ENCODE data around the gene TRIM27.
"Not testable (repeated sequence)": the region's sequence is repeated elsewhere in the genome, so short reads cannot be mapped to it uniquely, and the experiment has no call there.

Gene TRIM27

GRCh38 chr6:28862077-28862476 lies 61.7 kb downstream of the TRIM27 start:
- no peak for DNase-seq

GRCh38 chr6:28861339-28861738 lies 62.4 kb downstream of the TRIM27 start:
- DNase-seq: no peak

DNA sequence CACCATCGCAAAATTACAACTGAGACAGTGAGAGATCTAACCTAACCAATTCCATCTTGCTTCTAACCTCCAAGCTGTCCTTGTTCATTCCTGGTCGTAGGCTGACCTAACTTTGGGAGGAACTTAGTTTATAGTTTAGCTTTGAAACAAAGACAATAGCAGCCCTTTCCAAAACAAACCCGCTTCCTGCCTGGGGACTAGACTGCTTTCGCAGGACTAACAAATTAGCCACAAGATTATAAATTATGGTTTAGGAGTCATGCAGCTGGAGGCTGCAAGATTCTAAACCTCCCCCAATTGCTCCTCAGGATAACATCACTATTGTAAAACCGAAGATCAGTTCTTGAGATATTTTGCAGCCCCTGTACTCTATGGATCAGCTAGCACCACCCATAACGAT lies 63.2 kb downstream of the TRIM27 start:
- no peak for DNase-seq

- no peak for DNase-seq
Measured at GRCh38 chr6:28858963-28859362, 64.8 kb downstream of the TRIM27 start.

DNA sequence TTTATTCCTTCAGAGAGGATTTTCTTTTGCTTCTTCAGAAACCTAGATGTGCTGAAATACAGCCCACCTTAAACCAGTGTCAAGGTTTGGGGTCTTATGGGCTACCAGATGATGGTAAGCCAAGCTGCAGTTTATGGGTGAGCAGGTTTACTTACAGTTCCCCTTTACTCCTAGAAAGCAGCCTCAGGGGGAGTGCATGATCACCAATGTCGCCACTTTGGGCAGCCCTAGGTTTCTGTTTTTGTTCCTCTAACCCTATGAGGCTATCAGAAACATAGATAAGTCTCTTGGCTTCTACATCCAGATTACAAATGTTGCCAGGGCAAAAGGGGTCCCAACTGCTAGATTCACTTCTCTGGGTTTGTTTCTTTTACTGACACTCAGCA lies 67.2 kb downstream of the TRIM27 start:
- DNase-seq: no peak

DNA sequence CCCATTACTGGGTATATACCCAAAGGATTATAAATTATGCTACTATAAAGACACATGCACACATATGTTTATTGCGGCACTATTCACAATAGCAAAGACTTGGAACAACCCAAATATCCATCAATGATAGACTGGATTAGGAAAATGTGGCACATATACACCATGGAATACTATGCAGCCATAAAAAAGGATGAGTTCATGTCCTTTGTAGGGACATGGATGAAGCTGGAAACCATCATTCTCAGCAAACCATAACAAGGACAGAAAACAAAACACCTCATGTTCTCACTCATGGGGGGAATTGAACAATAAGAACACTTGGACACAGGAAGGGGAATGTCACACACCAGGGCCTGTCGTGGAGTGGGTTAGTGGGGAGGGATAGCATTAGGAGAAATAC lies 69.4 kb downstream of the TRIM27 start:
- not testable (repeated sequence) for DNase-seq
